Activated CD4-positive, alpha-beta T cell treated with anti-CD3 and anti-CD28 coated beads, Interleukin-2, amount 50 U/mL, for 4 hours (primary cell): ENCODE results near the gene VARS1.

ENCODE experiments used
- DNase-seq, 2 experiments: peaks; one replicate each; pipeline ENCODE4 v3.0.0-alpha.2; 2020

VARS1 gene

GRCh38 chr6:31768363-31769257 lies 26.9 kb downstream of the VARS1 start:
- DNase-seq: no peak

DNA sequence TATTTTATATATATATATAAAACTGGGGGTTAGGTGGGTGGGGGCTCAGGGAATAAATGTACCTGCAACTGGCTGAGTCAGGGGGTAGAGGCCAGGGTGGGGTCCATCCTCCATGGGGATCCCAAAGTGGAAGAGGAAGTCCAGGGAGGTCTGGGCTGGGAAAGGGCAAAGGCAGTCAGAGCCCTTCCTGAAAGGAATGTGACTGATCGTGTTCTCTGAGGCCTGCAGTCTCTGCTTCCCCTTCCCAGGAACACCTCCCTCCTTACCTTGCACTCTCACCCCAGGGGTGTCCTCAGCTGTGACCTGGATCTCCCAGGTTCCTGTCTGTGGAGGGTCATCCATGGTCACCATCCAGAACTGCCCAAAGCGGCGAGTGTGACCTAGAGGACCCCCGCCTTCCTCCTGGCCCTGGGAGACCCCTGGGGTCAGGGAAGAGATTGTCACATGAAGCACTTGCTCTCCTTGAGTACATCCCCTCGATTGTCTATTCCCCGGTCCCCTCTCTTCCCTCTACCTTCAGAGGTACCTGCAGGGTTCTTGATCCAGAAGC lies 28.4 kb downstream of the VARS1 start:
- DNase-seq: no peak

DNA sequence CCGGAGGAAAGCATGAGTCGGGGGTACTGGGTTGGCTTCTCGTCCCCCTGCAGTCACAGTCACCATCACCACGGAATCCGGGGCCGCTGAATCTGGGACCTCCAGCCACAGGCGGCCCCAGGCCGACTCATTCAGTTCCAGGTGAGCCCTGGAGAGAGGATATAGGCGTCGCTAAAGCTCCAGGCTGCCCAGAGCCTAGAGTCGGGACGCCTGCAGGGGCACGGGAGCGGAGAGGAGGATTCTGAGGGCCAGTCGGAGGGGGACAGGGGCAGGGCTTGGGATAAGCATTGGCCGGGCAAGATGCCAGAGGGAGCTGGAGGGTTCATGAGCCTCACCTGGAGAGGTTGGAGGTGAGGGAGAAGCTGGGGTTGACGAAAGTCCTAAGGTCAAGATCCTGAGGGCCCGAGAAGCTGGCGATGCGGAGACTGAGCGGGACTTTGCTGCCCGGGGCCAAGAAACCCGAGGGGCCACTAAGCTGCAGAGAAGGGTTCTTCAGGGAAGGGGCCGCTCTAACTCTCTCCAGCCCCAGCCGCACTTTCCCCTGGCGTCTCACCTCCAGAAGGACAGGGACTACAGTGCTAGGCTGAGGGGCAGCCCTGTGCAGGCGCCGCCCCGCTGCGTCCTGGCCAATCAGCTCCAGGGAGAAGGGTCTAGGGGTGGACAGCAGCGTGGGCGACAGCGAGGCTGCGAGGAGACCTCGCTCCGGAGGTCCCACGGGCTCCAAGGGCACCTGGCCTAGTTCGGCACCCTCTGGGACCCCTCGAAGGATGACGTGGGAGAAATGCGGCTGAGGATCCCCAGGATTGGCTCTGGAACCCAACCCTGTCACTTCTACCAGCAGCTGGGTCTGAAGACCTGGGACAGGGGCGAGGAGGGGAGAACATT lies 29.4 kb downstream of the VARS1 start:
- no peak for DNase-seq

- no peak for DNase-seq
Measured at GRCh38 chr6:31765559-31765909, 30.0 kb downstream of the VARS1 start.

- DNase-seq: no peak
Measured at GRCh38 chr6:31764198-31764597, 31.4 kb downstream of the VARS1 start.

DNA sequence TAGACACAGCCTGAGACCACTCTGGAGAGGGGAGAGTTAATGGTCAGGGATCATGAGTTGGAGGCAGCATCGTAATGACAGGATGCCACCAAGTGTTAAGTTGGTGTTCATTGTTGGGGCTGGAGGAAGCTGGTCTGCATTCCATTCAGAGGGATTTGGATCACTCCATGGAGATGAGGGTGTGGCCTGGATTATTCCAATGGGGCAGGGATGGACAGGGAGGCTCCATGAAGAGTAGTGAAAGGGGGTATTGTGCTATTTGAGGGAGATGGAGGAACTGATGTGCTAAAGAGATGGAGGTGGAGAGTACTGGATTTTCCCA lies 32.0 kb downstream of the VARS1 start:
- DNase-seq: no peak

DNA sequence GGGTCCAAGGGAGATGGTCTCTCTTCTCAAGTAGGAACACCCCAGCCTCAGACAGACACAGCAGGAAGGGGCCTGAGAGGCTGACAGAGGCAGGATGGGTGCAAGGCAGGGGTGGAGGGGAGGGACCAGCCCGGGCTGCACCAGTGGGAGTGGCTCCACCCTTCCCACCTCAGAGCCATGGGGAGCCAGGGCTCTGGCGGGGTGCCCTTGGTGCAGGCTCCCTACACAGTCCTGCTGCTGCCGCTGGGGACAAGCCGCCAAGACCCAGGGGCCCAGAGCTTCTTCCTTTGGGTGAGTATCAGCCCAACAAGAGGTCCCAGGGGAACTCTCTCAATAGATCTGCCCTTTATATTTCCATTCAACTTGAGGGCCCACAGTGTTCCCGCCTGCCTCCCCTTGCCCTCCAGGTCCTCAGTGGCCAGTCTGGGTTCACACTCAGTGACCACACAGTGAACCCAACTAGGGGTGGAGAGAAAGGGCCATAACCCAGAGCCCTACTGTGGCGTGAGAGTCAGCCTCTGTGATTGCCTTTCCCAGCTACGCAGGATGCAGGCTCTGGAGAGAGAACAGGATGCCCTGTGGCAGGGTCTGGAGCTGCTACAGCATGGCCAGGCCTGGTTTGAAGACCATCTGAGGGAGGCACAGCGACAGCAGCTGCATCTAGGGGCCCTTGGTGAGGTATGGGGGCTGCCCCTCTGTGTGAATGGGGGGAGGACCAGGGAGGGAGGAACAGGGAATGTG lies 32.5 kb downstream of the VARS1 start:
- DNase-seq: no peak

DNA sequence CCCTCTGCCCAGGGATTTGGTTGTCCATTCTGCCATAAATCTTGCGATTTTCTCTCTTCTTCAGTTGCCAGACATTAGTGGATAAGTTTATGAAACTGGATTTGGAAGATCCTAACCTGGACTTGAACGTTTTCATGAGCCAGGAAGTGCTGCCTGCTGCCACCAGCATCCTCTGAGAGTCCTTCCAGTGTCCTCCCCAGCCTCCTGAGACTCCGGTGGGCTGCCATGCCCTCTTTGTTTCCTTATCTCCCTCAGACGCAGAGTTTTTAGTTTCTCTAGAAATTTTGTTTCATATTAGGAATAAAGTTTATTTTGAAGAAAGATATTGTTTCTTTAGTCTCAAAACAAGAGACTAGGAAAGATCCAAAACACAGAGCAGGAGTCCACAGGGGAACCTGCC lies 33.2 kb downstream of the VARS1 start, which contains the start of gene SAPCD1:
Gene SAPCD1 (plus strand): TSS at position 301 of the 400 bp plus-strand sequence. CDS start 399 bp downstream, outside the sequence.
- DNase-seq: no peak

- no peak for DNase-seq
Measured at GRCh38 chr6:31761343-31761742, 34.2 kb downstream of the VARS1 start.

GRCh38 chr6:31760790-31761189 lies 34.8 kb downstream of the VARS1 start:
- no peak for DNase-seq

GRCh38 chr6:31758281-31758680 lies 37.3 kb downstream of the VARS1 start:
- no peak for DNase-seq

DNA sequence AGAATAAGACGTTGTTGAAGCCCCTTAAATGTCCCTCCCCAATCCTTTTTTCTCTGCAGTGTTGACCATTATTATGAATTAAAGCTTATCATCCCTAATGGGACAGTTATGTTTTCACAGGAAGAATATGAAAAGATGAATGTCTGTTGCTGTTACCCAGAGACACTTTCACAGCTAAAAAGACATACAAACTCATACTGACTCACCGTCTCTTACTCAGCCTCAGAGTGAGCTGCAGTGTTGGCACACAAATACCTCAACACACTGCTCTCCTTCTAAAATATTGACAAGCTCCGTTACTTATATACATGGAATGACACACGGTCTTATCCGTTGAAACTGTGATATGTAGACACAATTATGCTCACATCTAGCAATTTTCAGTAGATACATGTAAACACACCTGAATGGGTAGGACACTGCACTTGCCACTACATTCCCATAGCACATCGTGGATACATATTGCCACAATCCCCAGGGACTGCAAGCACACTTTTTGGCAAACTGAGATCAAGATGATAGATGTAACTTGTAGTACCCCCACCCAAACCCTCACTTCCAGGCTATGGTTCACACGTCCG lies 42.7 kb downstream of the VARS1 start:
- DNase-seq: no peak

DNA sequence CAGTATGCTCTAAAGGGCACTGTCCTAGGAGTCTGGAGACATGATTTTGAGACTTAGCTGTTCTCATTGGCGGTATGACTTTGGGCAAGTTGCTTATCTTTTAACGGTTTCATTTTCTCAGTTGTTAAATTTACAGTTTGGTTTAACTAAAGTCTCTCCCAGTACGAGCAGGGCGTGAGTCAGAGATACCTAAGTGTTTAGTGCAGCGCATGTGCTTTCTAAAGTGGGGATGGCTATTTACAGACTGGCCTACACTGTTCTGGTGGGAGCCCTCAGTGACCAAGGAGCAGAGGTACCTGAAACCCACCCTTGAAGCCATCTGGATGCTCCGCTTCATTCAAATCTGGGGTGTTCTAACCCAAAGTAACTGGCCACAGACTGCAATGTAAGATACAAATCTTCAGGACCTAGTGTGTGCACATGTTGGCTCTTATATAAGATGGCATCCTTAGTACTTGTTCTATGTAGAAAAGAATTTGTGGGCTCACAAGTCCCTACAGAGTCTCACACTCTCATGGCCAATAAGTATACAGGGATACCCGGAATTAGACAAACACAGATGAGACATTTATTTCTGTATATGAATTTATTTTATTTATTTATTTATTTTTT lies 45.0 kb downstream of the VARS1 start:
- DNase-seq: no peak

GRCh38 chr6:31749301-31750036 lies 46.1 kb downstream of the VARS1 start:
- DNase-seq: no peak
